Smooth muscle cell (in vitro differentiated cells): ENCODE data around the gene TH. TPM values are rescaled to one million over a fixed set of nuclear protein-coding genes. Genes with fewer than 3 reads are reported as not detected.

Experiments used
- DNase-seq: peaks from one replicate; lab custom pipeline; 2025; ENCODE audit not compliant: unreplicated experiment; lab: John Stamatoyannopoulos, UW
- H2AFZ ChIP-seq: fragments of 200-600 bp; sonication (generic); 2 replicates; pipeline ENCODE4 v1.6.0; 2016; ENCODE audit warnings: antibody characterized with exemption, low read depth, mild to moderate bottlenecking
- H3F3A ChIP-seq: fragments of 200-600 bp; sonication (generic); 2 replicates; pipeline ENCODE4 v1.6.0; 2017; ENCODE audit warnings: antibody characterized with exemption, low read depth
- H3K27ac ChIP-seq: fragments of 200-600 bp; sonication (generic); 2 replicates; pipeline ENCODE4 v1.5.1; 2016; ENCODE audit warnings: low read depth, mild to moderate bottlenecking
- H3K27me3 ChIP-seq: fragments of 200-600 bp; sonication (generic); 2 replicates; pipeline ENCODE4 v1.6.1; 2016; ENCODE audit warnings: low read depth, mild to moderate bottlenecking
- H3K36me3 ChIP-seq: fragments of 200-600 bp; sonication (generic); 2 replicates; pipeline ENCODE4 v1.5.1; 2016; ENCODE audit warnings: low read depth
- H3K4me1 ChIP-seq: fragments of 200-600 bp; sonication (generic); 2 replicates; pipeline ENCODE4 v1.5.1; 2016; ENCODE audit warnings: low read depth
- H3K4me2 ChIP-seq: fragments of 200-600 bp; sonication (generic); 2 replicates; pipeline ENCODE4 v1.6.0; 2016; ENCODE audit warnings: mild to moderate bottlenecking
- H3K4me3 ChIP-seq: fragments of 200-600 bp; sonication (generic); 2 replicates; pipeline ENCODE4 v1.5.1; 2016; ENCODE audit warnings: mild to moderate bottlenecking
- H3K79me2 ChIP-seq: fragments of 200-600 bp; sonication (generic); 2 replicates; pipeline ENCODE4 v1.6.0; 2016; ENCODE audit warnings: low read depth, mild to moderate bottlenecking
- H3K9ac ChIP-seq: fragments of 200-600 bp; sonication (generic); 2 replicates; pipeline ENCODE4 v1.6.0; 2016; ENCODE audit warnings: low read depth
- H3K9me3 ChIP-seq: fragments of 200-600 bp; sonication (generic); replicated peaks from 2 replicates; pipeline ENCODE4 v1.5.1; 2016; ENCODE audit warnings: low read depth
- H4K20me1 ChIP-seq: fragments of 200-600 bp; sonication (generic); 2 replicates; pipeline ENCODE4 v1.6.0; 2016; ENCODE audit warnings: low read depth
- WGBS: methylation state at CpG from one replicate; pipeline ENCODE4 v1.1.7; 2016; ENCODE audit warnings: low lambda C conversion rate; 5-methylcytosine and 5-hydroxymethylcytosine counted together
- polyA plus RNA-seq: library from polyadenylated mRNA; unstranded; fragments of >200 nt; fragmentation: Nextera tagmentation; extraction: Ambion mirVana; gene quantifications from 2 replicates; pipeline ENCODE4 v1.2.1, GENCODE V29; 2016
- total RNA-seq: library from RNA; depleted of rRNA; stranded (reverse); fragments of >200 nt; gene quantifications from 2 replicates; pipeline ENCODE4 v1.2.3, GENCODE V29; 2014
- TF ChIP-seq, protein P1 (sequence below): fragments of 200-600 bp; sonication (generic); IDR thresholded peaks from 2 replicates; pipeline ENCODE4 v1.5.1; 2017; ENCODE audit warnings: borderline replicate concordance, mild to moderate bottlenecking, antibody characterized with exemption; ENCODE audit not compliant: insufficient read depth, poor library complexity, severe bottlenecking

The TH gene
- total and polyA plus RNA-seq, 2 experiments from 2014 or later = not detected

DNA sequence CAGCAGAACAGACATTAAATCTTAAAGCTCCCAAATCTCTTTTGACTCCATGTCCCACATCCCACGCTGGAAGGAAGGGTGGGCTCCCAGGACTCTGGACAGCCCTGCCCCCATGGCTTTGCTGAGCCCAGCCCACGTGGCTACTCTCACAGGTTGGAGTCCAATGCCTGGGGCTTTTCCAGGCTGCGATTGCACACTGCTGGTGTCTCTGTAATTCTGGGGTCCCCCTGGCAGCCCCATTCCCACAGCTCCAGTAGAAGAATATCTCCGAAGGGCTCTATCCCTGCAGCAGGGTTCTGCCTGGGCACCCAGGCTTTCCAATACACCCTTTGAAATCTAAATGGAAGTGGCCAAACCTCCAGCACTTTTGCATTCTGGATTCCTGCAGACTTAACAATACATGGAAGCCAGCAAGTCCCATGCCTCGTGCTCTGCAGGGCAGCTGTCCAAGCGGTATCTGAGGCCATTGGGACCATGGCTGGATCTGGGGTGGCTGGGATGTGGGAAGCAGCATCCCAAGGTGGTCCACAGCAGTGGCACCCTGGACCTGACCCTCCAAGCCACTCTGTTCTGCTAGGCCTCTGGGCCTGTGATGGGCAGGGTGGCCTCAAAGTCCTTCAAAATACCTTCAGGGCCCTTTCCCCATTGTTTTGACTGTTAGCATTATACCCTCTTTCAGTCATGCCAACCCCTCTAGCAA is 47.9 kb upstream of the TH start:
- Histone ChIP-seq H3K79me2 (no peaks in the 10 kb centered on the region), H3K27ac (no peak overlapping the region), H3F3A (no peaks in the 10 kb centered on the region), H3K4me2 (no peak overlapping the region), H3K4me3 (no peak overlapping the region), H3K4me1 (no peaks in the 10 kb centered on the region), H2AFZ (no peak overlapping the region), H3K9me3 (no peaks in the 10 kb centered on the region), H4K20me1 (no peaks in the 10 kb centered on the region), H3K9ac (no peak overlapping the region), H3K36me3 (no peaks in the 10 kb centered on the region), H3K27me3 (peaks cover 50% of the 10 kb centered on the region)
- TF ChIP-seq, protein P1, sequence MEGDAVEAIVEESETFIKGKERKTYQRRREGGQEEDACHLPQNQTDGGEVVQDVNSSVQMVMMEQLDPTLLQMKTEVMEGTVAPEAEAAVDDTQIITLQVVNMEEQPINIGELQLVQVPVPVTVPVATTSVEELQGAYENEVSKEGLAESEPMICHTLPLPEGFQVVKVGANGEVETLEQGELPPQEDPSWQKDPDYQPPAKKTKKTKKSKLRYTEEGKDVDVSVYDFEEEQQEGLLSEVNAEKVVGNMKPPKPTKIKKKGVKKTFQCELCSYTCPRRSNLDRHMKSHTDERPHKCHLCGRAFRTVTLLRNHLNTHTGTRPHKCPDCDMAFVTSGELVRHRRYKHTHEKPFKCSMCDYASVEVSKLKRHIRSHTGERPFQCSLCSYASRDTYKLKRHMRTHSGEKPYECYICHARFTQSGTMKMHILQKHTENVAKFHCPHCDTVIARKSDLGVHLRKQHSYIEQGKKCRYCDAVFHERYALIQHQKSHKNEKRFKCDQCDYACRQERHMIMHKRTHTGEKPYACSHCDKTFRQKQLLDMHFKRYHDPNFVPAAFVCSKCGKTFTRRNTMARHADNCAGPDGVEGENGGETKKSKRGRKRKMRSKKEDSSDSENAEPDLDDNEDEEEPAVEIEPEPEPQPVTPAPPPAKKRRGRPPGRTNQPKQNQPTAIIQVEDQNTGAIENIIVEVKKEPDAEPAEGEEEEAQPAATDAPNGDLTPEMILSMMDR = no peak
- no peak for DNase-seq
- 77% methylated on average over 6 of the region's 6 CpGs for WGBS

DNA sequence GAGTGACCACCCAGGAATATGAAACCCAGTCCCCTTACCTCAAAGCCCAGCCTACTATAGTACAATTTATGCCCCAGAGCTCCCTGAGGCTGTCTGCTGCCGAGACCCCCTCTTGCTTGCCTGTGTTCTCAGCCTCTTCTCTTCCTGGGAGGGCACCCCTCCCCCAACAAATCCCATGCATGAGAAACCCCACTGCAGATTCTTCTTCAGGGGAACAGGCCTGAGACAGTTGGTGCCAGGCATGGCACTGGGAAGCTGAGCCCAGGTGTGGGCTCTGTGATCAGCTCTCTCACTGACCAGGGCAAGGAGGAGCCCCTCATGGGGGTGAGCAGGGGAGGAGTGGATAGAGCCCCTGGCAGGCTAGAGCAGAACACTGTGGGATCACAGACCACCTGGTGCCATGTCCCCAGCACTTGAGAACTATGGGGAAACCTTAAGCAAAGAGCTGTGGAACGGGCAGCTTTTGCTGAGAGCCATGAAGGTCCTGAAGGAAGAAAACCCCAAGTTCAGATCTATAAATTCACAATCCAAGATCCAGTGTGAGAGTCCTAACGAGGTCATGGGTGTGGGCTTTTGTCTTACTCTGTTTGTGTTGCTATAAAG is 46.5 kb upstream of the TH start:
- no peaks in the 10 kb centered on the region for H3K36me3 ChIP-seq
- H2AFZ ChIP-seq = no peak overlapping the region
- H3K9me3 ChIP-seq = no peaks in the 10 kb centered on the region
- DNase-seq = no peak
- no peaks in the 10 kb centered on the region for H3K79me2 ChIP-seq
- WGBS = 81% methylated on average over 3 of the region's 3 CpGs
- TF ChIP-seq, protein P1 = no peak
- H4K20me1 ChIP-seq = no peaks in the 10 kb centered on the region
- no peak overlapping the region for H3K9ac ChIP-seq
- no peak overlapping the region for H3K4me3 ChIP-seq
- H3K27me3 ChIP-seq = peaks cover 47% of the 10 kb centered on the region
- no peaks in the 10 kb centered on the region for H3F3A ChIP-seq
- no peak overlapping the region for H3K4me2 ChIP-seq
- no peaks in the 10 kb centered on the region for H3K4me1 ChIP-seq
- no peak overlapping the region for H3K27ac ChIP-seq

DNA sequence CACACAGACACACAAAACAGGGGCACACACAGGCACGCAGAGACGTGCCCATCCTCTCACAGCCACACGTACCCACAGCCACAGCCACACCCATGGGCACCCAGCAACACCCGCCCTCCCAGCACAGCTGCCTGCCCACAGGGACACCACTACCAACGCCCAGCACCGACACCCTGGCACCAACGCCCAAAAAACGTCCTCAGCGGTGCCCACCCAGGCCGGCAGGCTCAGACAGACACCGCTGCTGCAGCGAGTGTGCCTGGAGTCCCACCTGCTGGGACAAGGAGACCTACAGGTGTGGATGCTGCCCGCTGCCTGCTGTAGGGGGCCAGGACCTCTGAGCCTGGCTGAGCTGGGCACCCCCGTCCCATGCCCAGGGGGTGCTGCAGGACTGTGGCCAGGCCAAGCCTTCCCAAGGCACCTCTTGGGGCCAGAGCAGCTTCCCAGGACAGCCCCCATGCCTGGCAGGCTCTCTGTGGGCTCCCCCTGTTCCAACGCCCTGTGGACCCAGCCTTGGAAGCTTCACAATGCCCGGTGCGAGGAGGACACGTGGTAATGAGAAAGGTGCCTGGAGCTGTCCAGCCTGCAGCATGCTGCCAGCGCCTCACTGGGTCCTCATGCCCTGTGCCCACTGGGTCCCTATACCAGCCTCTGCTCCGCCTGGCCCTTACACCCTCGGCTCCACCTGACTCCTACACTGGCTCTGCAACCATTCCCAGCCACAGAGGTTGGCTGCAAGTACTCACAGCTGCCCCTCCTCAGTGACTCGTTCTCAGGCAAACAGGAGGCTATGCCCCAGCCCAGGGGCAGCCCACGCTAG is 45.8 kb upstream of the TH start:
- peaks cover 5% of the 10 kb centered on the region for H3K4me1 ChIP-seq
- H3K79me2 ChIP-seq = no peaks in the 10 kb centered on the region
- WGBS = 87% methylated on average over 22 of the region's 23 CpGs
- no peak for DNase-seq
- H3K36me3 ChIP-seq = no peaks in the 10 kb centered on the region
- H3K9ac ChIP-seq = no peak overlapping the region
- H3K9me3 ChIP-seq = no peaks in the 10 kb centered on the region
- TF ChIP-seq, protein P1 = no peak
- H3K4me3 ChIP-seq = no peak overlapping the region
- H3K27ac ChIP-seq = no peak overlapping the region
- H2AFZ ChIP-seq = no peak overlapping the region
- H3K27me3 ChIP-seq = peaks cover 40% of the 10 kb centered on the region
- no peaks in the 10 kb centered on the region for H4K20me1 ChIP-seq
- H3K4me2 ChIP-seq = no peak overlapping the region
- no peaks in the 10 kb centered on the region for H3F3A ChIP-seq
